Measurements from ENCODE around the gene RC3H1. TPM values are rescaled to one million over a fixed set of nuclear protein-coding genes. Genes with fewer than 3 reads are reported as not detected.

Gene RC3H1
- total RNA-seq, 1 donor = 31.8 TPM

- TF ChIP-seq CTCF (IDR thresholded peaks at IDR 0.05; ENCODE audit: extremely low read depth, low read depth, low read length) = no peak
- Histone ChIP-seq H3K9me3 (ENCODE audit: low read depth, low read length) (no peaks in the 10 kb centered on the region), H3K4me3 (ENCODE audit: insufficient read depth, low read length) (no peak overlapping the region), H3K27ac (ENCODE audit: low read depth, low read length) (no peak overlapping the region), H3K36me3 (ENCODE audit: insufficient read depth, low read length) (no peaks in the 10 kb centered on the region), H4K20me1 (ENCODE audit: insufficient read depth, low read length) (no peaks in the 10 kb centered on the region), H3K79me2 (ENCODE audit: insufficient read depth, low read length) (peaks cover 3% of the 10 kb centered on the region), H3K4me1 (ENCODE audit: insufficient read depth, low read length) (no peaks in the 10 kb centered on the region), H3K27me3 (ENCODE audit: insufficient read depth, low read length) (no peaks in the 10 kb centered on the region), H3K4me2 (ENCODE audit: insufficient read depth, low read length) (no peak overlapping the region), H2AFZ (ENCODE audit: low read length) (no peak overlapping the region)
- DNase-seq (ENCODE audit: insufficient read length, low spot score, missing footprints) = no peak
These were observed 121.7 kb downstream of the RC3H1 start for GRCh38 chr1:173900427-173900826.

- no peak for TF ChIP-seq CTCF (IDR thresholded peaks at IDR 0.05; ENCODE audit: extremely low read depth, low read depth, low read length)
These were observed 128.0 kb downstream of the RC3H1 start for GRCh38 chr1:173894189-173894588.

GRCh38 chr1:173893611-173894010, 128.5 kb downstream of the RC3H1 start:
- Histone ChIP-seq H3K27me3 (ENCODE audit: insufficient read depth, low read length) (no peaks in the 10 kb centered on the region), H4K20me1 (ENCODE audit: insufficient read depth, low read length) (no peaks in the 10 kb centered on the region), H3K36me3 (ENCODE audit: insufficient read depth, low read length) (no peaks in the 10 kb centered on the region), H3K4me1 (ENCODE audit: insufficient read depth, low read length) (no peaks in the 10 kb centered on the region), H3K4me3 (ENCODE audit: insufficient read depth, low read length) (no peak overlapping the region), H3K4me2 (ENCODE audit: insufficient read depth, low read length) (no peak overlapping the region), H2AFZ (ENCODE audit: low read length) (no peak overlapping the region), H3K27ac (ENCODE audit: low read depth, low read length) (no peak overlapping the region), H3K9me3 (ENCODE audit: low read depth, low read length) (no peaks in the 10 kb centered on the region), H3K79me2 (ENCODE audit: insufficient read depth, low read length) (peaks cover 3% of the 10 kb centered on the region)
- TF ChIP-seq CTCF (IDR thresholded peaks at IDR 0.05; ENCODE audit: extremely low read depth, low read depth, low read length) = no peak
- no peak for DNase-seq (ENCODE audit: insufficient read length, low spot score, missing footprints)

More at GRCh38 chr1:173894189-173894588, 128.0 kb downstream of the RC3H1 start:
- no peak for DNase-seq (ENCODE audit: insufficient read length, low spot score, missing footprints)
- Histone ChIP-seq H3K4me1 (ENCODE audit: insufficient read depth, low read length) (no peaks in the 10 kb centered on the region), H3K27me3 (ENCODE audit: insufficient read depth, low read length) (no peaks in the 10 kb centered on the region), H3K27ac (ENCODE audit: low read depth, low read length) (no peak overlapping the region), H3K4me2 (ENCODE audit: insufficient read depth, low read length) (no peak overlapping the region), H3K79me2 (ENCODE audit: insufficient read depth, low read length) (peaks cover 3% of the 10 kb centered on the region), H4K20me1 (ENCODE audit: insufficient read depth, low read length) (no peaks in the 10 kb centered on the region), H3K36me3 (ENCODE audit: insufficient read depth, low read length) (no peaks in the 10 kb centered on the region), H3K9me3 (ENCODE audit: low read depth, low read length) (no peaks in the 10 kb centered on the region), H3K4me3 (ENCODE audit: insufficient read depth, low read length) (no peak overlapping the region), H2AFZ (ENCODE audit: low read length) (no peak overlapping the region)

GRCh38 chr1:173889885-173890284, 132.3 kb downstream of the RC3H1 start:
- peaks cover 2% of the 10 kb centered on the region for H4K20me1 ChIP-seq (ENCODE audit: insufficient read depth, low read length)
- no peaks in the 10 kb centered on the region for H3K4me1 ChIP-seq (ENCODE audit: insufficient read depth, low read length)
- H3K4me3 ChIP-seq (ENCODE audit: insufficient read depth, low read length) = no peak overlapping the region
- no peak overlapping the region for H3K4me2 ChIP-seq (ENCODE audit: insufficient read depth, low read length)
- H3K36me3 ChIP-seq (ENCODE audit: insufficient read depth, low read length) = peaks cover 18% of the 10 kb centered on the region
- no peaks in the 10 kb centered on the region for H3K79me2 ChIP-seq (ENCODE audit: insufficient read depth, low read length)
- H3K9me3 ChIP-seq (ENCODE audit: low read depth, low read length) = no peaks in the 10 kb centered on the region
- H2AFZ ChIP-seq (ENCODE audit: low read length) = no peak overlapping the region
- no peaks in the 10 kb centered on the region for H3K27me3 ChIP-seq (ENCODE audit: insufficient read depth, low read length)
- no peak overlapping the region for H3K27ac ChIP-seq (ENCODE audit: low read depth, low read length)
- no peak for TF ChIP-seq CTCF (IDR thresholded peaks at IDR 0.05; ENCODE audit: extremely low read depth, low read depth, low read length)
- DNase-seq (ENCODE audit: insufficient read length, low spot score, missing footprints) = no peak

All from osteoblast (primary cell).